Activated CD4-positive, alpha-beta T cell treated with anti-CD3 and anti-CD28 coated beads for 36 hours (primary cell): ENCODE measurements around the gene BIN1. TPM values are rescaled to one million over a fixed set of nuclear protein-coding genes. Genes with fewer than 3 reads are reported as not detected.
A peak's percentile ranks its signal among the peaks of the same experiment; 100 is the strongest.

ENCODE experiments used
- ATAC-seq: fragments of 200-7000 bp; cut with Tn5 transposase; one replicate; pipeline ENCODE4 v1.10.0; 2021; ENCODE audit warnings: mild to moderate bottlenecking, moderate library complexity
- CTCF ChIA-PET: fragments of 350-600 bp; sonication (Branson Sonifier 250); formaldehyde crosslinking; loops from one replicate; lab custom pipeline; 2021; ENCODE audit warnings: antibody characterized with exemption; lab: Charles Lee
- POLR2A ChIA-PET: fragments of 350-600 bp; sonication (Branson Sonifier 250); formaldehyde crosslinking; loops from one replicate; lab custom pipeline; 2021; ENCODE audit warnings: antibody characterized with exemption, inconsistent platforms; lab: Charles Lee
- DNase-seq: peaks from one replicate; pipeline ENCODE4 v3.0.0-alpha.2; 2020
- H3K27ac Mint-ChIP-seq: one replicate; pipeline ENCODE4 v1.8.0; 2021; ENCODE audit warnings: mixed read lengths
- H3K27me3 Mint-ChIP-seq: one replicate; pipeline ENCODE4 v1.8.0; 2021; ENCODE audit warnings: mixed read lengths
- H3K36me3 Mint-ChIP-seq: one replicate; pipeline ENCODE4 v1.8.0; 2021; ENCODE audit warnings: low read depth, mixed read lengths
- H3K4me1 Mint-ChIP-seq: one replicate; pipeline ENCODE4 v1.8.0; 2021; ENCODE audit warnings: mixed read lengths
- H3K4me3 Mint-ChIP-seq: one replicate; pipeline ENCODE4 v1.8.0; 2021; ENCODE audit warnings: mild to moderate bottlenecking, moderate library complexity, mixed read lengths
- H3K9me3 Mint-ChIP-seq: one replicate; pipeline ENCODE4 v1.8.0; 2021; ENCODE audit warnings: low read depth, mixed read lengths
- intact Hi-C, 2 experiments: fragments of 100-400 bp; cut with DNase I in 1 of 2; cut with micrococcal nuclease in 1 of 2; formaldehyde crosslinking; loops; one replicate each; pipeline versions ENCODE4 v1.14.2 to v1.15.1; 2022 to 2024; cut with DNase I, micrococcal nuclease
- total RNA-seq, 2 experiments: library from RNA; stranded (reverse); gene quantifications; one replicate each; pipeline ENCODE4 v1.2.3, GENCODE V29; 2021

Gene BIN1
- total RNA-seq, 2 experiments from 2014 or later = 65.2 to 71.0 TPM

DNA sequence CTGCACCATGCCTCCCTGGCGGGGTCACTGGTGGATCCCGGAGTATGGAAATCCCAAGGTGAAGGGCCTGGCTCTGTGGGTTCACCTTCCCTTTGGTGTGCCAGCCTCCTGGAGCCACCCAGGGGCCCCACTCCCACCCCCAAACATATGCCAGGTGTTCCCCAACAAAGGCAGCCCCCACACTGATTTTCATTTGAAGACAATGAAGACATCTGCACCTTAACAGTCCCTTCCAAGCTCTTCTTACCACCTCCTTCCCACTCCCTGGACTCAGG lies 11.7 kb downstream of the BIN1 start:
- ATAC-seq (no peak), DNase-seq (no peak)
- ChIA-PET POLR2A (no interaction called here), CTCF (interaction anchor here (1.2 kb wide), 1 partner anchor 27 kb away, joined by 4 read pairs; no protein-coding TSS in a partner anchor)
- H3K27me3 Mint-ChIP-seq = no peaks in the 10 kb centered on the region
- no peak overlapping the region for H3K27ac Mint-ChIP-seq
- intact Hi-C loops = no loop called here
- no peak overlapping the region for H3K4me3 Mint-ChIP-seq
- H3K36me3 Mint-ChIP-seq = no peaks in the 10 kb centered on the region
- peaks cover 4% of the 10 kb centered on the region for H3K4me1 Mint-ChIP-seq
- no peaks in the 10 kb centered on the region for H3K9me3 Mint-ChIP-seq

DNA sequence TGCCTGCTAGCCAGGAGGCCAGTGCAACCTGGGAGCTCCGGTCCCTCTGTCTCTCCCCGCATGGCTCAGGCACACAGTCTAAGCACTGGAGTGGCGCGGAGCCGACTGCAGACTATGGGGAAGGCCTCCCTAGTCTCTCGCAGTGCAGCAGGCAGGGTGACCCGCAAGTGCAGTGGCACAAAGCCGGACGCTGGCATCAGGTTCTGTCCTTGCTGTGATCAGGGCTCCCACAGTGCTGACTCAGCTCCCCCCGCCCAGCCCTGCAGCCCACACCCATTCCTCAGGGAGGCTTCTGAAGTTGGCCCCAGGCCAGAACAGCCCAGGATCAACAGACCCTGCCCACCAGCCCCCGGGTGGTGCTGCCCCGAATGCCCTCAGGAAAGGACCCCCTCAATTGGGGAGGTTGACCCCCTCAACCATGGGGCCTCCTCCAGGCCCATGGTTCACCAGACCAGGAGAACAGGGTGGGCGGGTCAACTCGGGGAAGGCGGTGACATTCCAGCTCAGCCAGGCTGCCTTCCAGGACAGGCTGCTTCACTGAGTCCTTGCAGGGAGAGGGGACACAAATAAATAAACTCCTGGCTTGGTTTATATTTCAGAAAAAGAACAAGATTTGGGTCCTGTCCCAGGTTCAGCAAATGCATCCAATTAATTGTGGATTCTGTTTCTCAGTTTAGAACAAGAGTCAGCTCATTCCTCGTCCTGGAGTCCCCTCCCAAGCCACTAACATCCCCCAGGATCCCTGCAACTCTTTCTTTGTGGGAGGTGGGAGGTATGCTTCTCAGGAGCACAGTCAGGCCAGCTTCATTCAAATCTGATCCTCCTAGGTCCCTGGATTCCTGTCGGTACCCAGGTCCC lies 12.2 kb downstream of the BIN1 start:
- CTCF ChIA-PET = no interaction called here
- intact Hi-C loops = no loop called here
- DNase-seq (peak; percentile 2), ATAC-seq (no peak)
- H3K4me1 Mint-ChIP-seq = peaks cover 4% of the 10 kb centered on the region
- H3K4me3 Mint-ChIP-seq = no peak overlapping the region
- H3K9me3 Mint-ChIP-seq = no peaks in the 10 kb centered on the region
- no peaks in the 10 kb centered on the region for H3K27me3 Mint-ChIP-seq
- H3K27ac Mint-ChIP-seq = no peak overlapping the region
- no peaks in the 10 kb centered on the region for H3K36me3 Mint-ChIP-seq
- POLR2A ChIA-PET = no interaction called here

DNA sequence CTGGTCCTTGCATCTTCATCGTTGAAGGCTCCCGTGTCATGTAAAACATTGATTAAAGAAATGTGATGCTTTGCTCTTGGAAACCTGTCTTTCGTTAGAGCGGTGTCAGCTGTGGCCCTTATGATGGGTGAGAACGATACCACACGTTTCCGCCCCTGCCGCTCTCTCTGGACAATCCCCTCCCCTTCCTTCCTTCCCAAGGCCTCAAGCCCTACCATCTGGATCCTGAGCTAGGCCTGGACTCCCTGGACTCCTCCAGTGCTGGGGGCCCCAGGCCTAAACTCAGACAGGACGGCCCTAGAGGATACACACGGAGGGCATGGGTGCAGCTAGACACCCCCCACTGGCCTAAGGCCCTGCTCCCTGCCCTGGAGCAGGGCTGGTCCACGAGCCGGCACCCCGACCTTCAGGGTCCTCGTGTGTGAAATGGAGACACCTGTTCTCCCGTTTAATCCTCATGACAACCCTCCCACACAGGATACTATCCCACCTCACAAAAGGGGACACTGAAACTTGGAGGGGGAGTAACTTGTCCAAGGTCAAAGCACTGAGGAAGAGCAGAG lies 13.2 kb downstream of the BIN1 start:
- Mint-ChIP-seq H3K27me3 (no peaks in the 10 kb centered on the region), H3K9me3 (no peaks in the 10 kb centered on the region), H3K4me1 (peaks cover 4% of the 10 kb centered on the region), H3K4me3 (no peak overlapping the region), H3K27ac (no peak overlapping the region), H3K36me3 (no peaks in the 10 kb centered on the region)
- intact Hi-C loops = no loop called here
- CTCF ChIA-PET = no interaction called here
- DNase-seq (no peak), ATAC-seq (no peak)
- POLR2A ChIA-PET = no interaction called here

DNA sequence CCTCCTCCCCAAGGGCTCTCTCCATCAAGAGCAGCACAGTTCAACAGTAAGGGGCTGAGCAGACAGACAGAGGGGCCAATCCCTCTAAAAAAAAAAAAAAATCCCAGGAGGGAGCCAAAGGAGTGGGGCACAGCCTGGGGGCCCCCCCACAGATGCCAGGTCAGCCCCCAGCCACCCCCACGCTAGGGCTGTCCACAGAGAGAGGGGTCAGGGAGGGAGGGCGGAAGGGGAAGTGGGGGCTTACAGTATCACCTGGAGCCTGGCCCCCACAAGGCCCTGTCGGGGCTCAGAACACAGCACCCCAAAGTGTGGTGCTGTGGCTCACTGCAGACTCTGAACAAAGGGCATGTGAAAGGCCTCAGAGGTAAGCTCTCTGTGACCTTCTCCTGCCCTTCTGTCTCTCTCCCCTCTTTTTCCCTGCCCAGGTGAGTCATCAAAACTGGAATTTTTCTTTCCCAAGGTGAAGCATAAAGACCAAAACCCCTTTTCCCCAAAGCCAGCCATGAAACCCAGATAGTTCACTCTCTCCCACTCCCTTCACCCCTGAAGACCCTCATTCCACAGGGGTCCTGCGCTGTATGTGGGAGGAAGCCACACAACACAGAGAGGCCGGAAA lies 13.9 kb downstream of the BIN1 start:
- intact Hi-C loops = no loop called here
- Mint-ChIP-seq H3K27ac (no peak overlapping the region), H3K36me3 (no peaks in the 10 kb centered on the region), H3K4me1 (peaks cover 4% of the 10 kb centered on the region), H3K9me3 (no peaks in the 10 kb centered on the region), H3K27me3 (no peaks in the 10 kb centered on the region), H3K4me3 (no peak overlapping the region)
- CTCF ChIA-PET = no interaction called here
- DNase-seq = no peak
- no peak for ATAC-seq
- POLR2A ChIA-PET = no interaction called here

GRCh38 chr2:127092306-127092705 lies 14.6 kb downstream of the BIN1 start:
- ATAC-seq (no peak), DNase-seq (no peak)
- ChIA-PET POLR2A (interaction anchor here (0.6 kb wide), 2 partner anchors 15 to 198 kb away, joined by 3 read pairs; partner anchors contain the start of gene BIN1), CTCF (no interaction called here)
- intact Hi-C loops = no loop called here
- Mint-ChIP-seq H3K27me3 (no peaks in the 10 kb centered on the region), H3K9me3 (no peaks in the 10 kb centered on the region), H3K4me3 (no peak overlapping the region), H3K4me1 (peaks cover 4% of the 10 kb centered on the region), H3K27ac (no peak overlapping the region), H3K36me3 (no peaks in the 10 kb centered on the region)

DNA sequence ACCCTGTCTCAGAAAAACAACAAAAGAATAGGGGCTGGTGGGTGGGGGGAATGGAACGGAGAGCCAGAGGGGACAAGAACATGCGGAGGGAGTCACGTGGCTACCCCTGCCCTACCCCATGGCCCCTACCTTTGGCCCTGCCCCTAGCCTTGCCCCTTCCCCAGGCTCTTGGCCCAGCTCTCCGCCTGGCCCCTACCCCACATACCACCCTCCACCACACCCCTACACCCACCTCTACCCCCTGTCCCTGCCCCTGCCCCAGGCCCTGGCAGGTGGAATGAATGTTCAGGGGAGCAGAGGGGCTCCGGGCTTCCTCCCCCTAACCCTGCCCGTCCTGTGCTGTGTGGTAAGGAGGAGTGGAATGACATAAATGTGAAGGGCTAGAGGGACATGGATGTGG lies 15.1 kb downstream of the BIN1 start:
- DNase-seq = no peak
- no peaks in the 10 kb centered on the region for H3K27me3 Mint-ChIP-seq
- intact Hi-C loops = no loop called here
- H3K9me3 Mint-ChIP-seq = no peaks in the 10 kb centered on the region
- H3K4me1 Mint-ChIP-seq = peaks cover 4% of the 10 kb centered on the region
- ATAC-seq = no peak
- H3K27ac Mint-ChIP-seq = no peak overlapping the region
- ChIA-PET CTCF (no interaction called here), POLR2A (interaction anchor here (0.6 kb wide), 2 partner anchors 15 to 198 kb away, joined by 3 read pairs; partner anchors contain the start of gene BIN1)
- no peak overlapping the region for H3K4me3 Mint-ChIP-seq
- no peaks in the 10 kb centered on the region for H3K36me3 Mint-ChIP-seq

DNA sequence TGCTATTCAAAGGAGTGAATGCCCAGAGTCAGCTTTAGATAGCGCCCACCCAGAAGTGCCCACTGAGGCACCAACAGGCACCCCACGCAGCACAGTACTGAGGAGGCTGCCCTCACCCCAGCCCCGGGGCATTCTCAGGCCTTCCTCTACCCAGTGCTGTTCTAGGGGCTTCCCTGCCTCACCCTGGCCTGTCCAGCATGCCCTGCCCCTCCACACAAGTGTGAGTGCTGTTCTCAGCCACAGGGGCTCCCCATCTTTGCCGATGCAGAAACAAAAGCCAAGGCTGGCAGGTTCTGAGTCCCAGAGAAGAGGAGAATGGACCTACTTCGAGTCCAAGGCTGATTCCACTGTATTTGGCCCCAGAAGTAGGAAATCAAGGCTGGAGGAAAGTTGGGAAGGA lies 15.8 kb downstream of the BIN1 start:
- H3K4me1 Mint-ChIP-seq = peaks cover 6% of the 10 kb centered on the region
- DNase-seq (no peak), ATAC-seq (no peak)
- ChIA-PET POLR2A (no interaction called here), CTCF (no interaction called here)
- no peaks in the 10 kb centered on the region for H3K36me3 Mint-ChIP-seq
- no peak overlapping the region for H3K27ac Mint-ChIP-seq
- no peaks in the 10 kb centered on the region for H3K27me3 Mint-ChIP-seq
- no peak overlapping the region for H3K4me3 Mint-ChIP-seq
- intact Hi-C loops = no loop called here
- no peaks in the 10 kb centered on the region for H3K9me3 Mint-ChIP-seq

GRCh38 chr2:127090281-127091120 lies 16.5 kb downstream of the BIN1 start:
- H3K36me3 Mint-ChIP-seq = no peaks in the 10 kb centered on the region
- no peak overlapping the region for H3K27ac Mint-ChIP-seq
- ChIA-PET POLR2A (no interaction called here), CTCF (no interaction called here)
- peaks cover 8% of the 10 kb centered on the region for H3K4me1 Mint-ChIP-seq
- intact Hi-C loops = no loop called here
- no peak overlapping the region for H3K4me3 Mint-ChIP-seq
- DNase-seq (no peak), ATAC-seq (no peak)
- H3K27me3 Mint-ChIP-seq = no peaks in the 10 kb centered on the region
- no peaks in the 10 kb centered on the region for H3K9me3 Mint-ChIP-seq

GRCh38 chr2:127089478-127090235 lies 17.3 kb downstream of the BIN1 start:
- ChIA-PET POLR2A (no interaction called here), CTCF (interaction anchor here (0.8 kb wide), 1 partner anchor 22 kb away, joined by 4 read pairs; no protein-coding TSS in a partner anchor)
- Mint-ChIP-seq H3K4me1 (peaks cover 16% of the 10 kb centered on the region), H3K27me3 (no peaks in the 10 kb centered on the region), H3K27ac (no peak overlapping the region), H3K36me3 (no peaks in the 10 kb centered on the region), H3K9me3 (no peaks in the 10 kb centered on the region), H3K4me3 (no peak overlapping the region)
- DNase-seq = no peak
- intact Hi-C loops = no loop called here
- no peak for ATAC-seq

DNA sequence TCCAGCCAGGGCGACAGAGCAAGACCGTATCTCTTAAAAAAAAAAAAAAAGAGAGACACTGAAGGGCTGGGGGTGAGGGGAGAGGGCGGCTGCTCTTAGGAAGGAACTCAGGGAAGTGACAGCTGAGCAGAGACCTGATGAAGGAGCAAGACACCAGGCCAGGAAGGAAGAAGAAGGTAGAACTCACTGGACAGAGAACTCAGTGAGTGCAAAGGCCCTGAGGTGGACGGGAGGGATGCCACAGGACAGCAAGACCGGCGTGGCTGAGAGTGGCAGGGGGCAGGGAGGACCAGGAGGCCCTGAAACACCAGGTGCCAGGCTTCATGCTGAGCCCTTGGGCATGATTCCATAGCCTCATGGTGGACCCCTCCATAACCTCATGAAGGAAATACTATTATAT lies 18.2 kb downstream of the BIN1 start:
- ChIA-PET POLR2A (no interaction called here), CTCF (interaction anchor here (0.8 kb wide), 1 partner anchor 1343 kb away, joined by 4 read pairs; no protein-coding TSS in a partner anchor)
- DNase-seq = no peak
- intact Hi-C loops = no loop called here
- ATAC-seq = no peak
- Mint-ChIP-seq H3K27ac (no peak overlapping the region), H3K9me3 (no peaks in the 10 kb centered on the region), H3K4me1 (peaks cover 26% of the 10 kb centered on the region), H3K4me3 (no peak overlapping the region), H3K27me3 (no peaks in the 10 kb centered on the region), H3K36me3 (no peaks in the 10 kb centered on the region)
